ENCODE data around the gene SFXN5.

SFXN5 gene

GRCh38 chr2:73081181-73081671, 9.7 kb upstream of the SFXN5 start:
- DNase-seq (ENCODE audit: low read depth), result no peak
- no peak for TF ChIP-seq CTCF (IDR thresholded peaks at IDR 0.05; ENCODE audit: low read length, missing control alignments)
- no peak overlapping the region for H3K4me3 ChIP-seq (replicated peaks; ENCODE audit: low read depth, low read length)

GRCh38 chr2:73080321-73081131, 9.0 kb upstream of the SFXN5 start:
- TF ChIP-seq CTCF (IDR thresholded peaks at IDR 0.05; ENCODE audit: low read length, missing control alignments), result no peak
- peak; percentile 27 for DNase-seq (ENCODE audit: low read depth)
- no peak overlapping the region for H3K4me3 ChIP-seq (replicated peaks; ENCODE audit: low read depth, low read length)

GRCh38 chr2:73079636-73080035, 8.1 kb upstream of the SFXN5 start:
- no peak overlapping the region for H3K4me3 ChIP-seq (replicated peaks; ENCODE audit: low read depth, low read length)
- no peak for DNase-seq (ENCODE audit: low read depth)
- no peak for TF ChIP-seq CTCF (IDR thresholded peaks at IDR 0.05; ENCODE audit: low read length, missing control alignments)

- no peak for DNase-seq (ENCODE audit: low read depth)
- H3K4me3 ChIP-seq (replicated peaks; ENCODE audit: low read depth, low read length), result no peak overlapping the region
- no peak for TF ChIP-seq CTCF (IDR thresholded peaks at IDR 0.05; ENCODE audit: low read length, missing control alignments)
Measured at GRCh38 chr2:73078457-73079411, 7.2 kb upstream of the SFXN5 start.

GRCh38 chr2:73077424-73077795, 5.9 kb upstream of the SFXN5 start:
- no peak overlapping the region for H3K4me3 ChIP-seq (replicated peaks; ENCODE audit: low read depth, low read length)
- no peak for DNase-seq (ENCODE audit: low read depth)
- TF ChIP-seq CTCF (IDR thresholded peaks at IDR 0.05; ENCODE audit: low read length, missing control alignments), result no peak

GRCh38 chr2:73076701-73077423, 5.3 kb upstream of the SFXN5 start:
- no peak for DNase-seq (ENCODE audit: low read depth)
- no peak overlapping the region for H3K4me3 ChIP-seq (replicated peaks; ENCODE audit: low read depth, low read length)
- no peak for TF ChIP-seq CTCF (IDR thresholded peaks at IDR 0.05; ENCODE audit: low read length, missing control alignments)
